KG1 (cell line): ENCODE data around the gene PNPT1.
"Not testable (repeated sequence)": the region's sequence is repeated elsewhere in the genome, so short reads cannot be mapped to it uniquely, and the experiment has no call there.

Experiments
- DNase-seq: peaks from one replicate; lab custom pipeline; 2025; lab: John Stamatoyannopoulos, UW

Gene PNPT1

GRCh38 chr2:55596795-55597194 lies 96.8 kb downstream of the PNPT1 start:
- DNase-seq = not testable (repeated sequence)

GRCh38 chr2:55595536-55595935 lies 98.1 kb downstream of the PNPT1 start:
- no peak for DNase-seq

- no peak for DNase-seq
Measured at GRCh38 chr2:55592130-55592529, 101.5 kb downstream of the PNPT1 start.

GRCh38 chr2:55590810-55591440 lies 102.7 kb downstream of the PNPT1 start:
- DNase-seq = no peak

GRCh38 chr2:55585451-55586080 lies 108.1 kb downstream of the PNPT1 start:
- no peak for DNase-seq
